ENCODE results near the gene RAPGEF4. TPM values are rescaled to one million over a fixed set of nuclear protein-coding genes. Genes with fewer than 3 reads are reported as not detected.
A peak's percentile ranks its signal among the peaks of the same experiment; 100 is the strongest.

RAPGEF4 gene
- total and polyA plus RNA-seq, 8 donors = 3.6 to 23.7 (median 9.8) TPM; not detected in 1

GRCh38 chr2:173094731-173095130 is 359.1 kb downstream of the RAPGEF4 start:
- Histone ChIP-seq H3K4me1 (peaks cover 0 to 48% (median 17%) of the 10 kb centered on the region in 4 donors), H3K36me3 (peaks cover 0 to 14% (median 7%) of the 10 kb centered on the region in 4 donors), H3K27ac (no peak overlapping the region), H3K27me3 (no peaks in the 10 kb centered on the region), H3K4me3 (no peak overlapping the region), H3K9me3 (no peaks in the 10 kb centered on the region)
- TF ChIP-seq POLR2A (IDR thresholded peaks at IDR 0.05) (no peak), CTCF (IDR thresholded peaks at IDR 0.05) (no peak), EP300 (IDR thresholded peaks at IDR 0.05) (no peak), POLR2AphosphoS5 (IDR thresholded peaks at IDR 0.05) (no peak)
- no peak for DNase-seq
- WGBS, 5 donors = 71 to 93% (median 87%) methylated on average over 1 of the region's 1 CpG
- intact Hi-C loops (cut with DNase I; ENCODE audit: low total_unique reads) = no loop called here

DNA sequence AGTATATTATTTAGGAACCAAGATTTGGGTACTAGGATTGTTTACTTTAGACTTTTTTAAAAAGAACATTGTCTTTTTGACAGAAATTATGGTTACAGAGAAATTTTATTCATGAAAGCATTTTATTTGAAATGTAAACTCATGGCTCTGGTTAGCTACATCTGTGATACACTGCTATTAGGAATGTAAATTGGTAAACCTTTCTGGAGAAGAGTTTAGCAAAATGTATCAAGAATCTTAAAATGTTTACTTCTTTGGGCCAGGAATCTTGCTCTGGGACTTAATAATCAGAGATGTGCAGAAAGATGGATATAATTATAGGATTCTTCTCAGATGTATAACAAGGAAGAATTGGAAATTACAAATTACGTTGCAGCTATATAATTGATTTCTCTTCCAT is 359.7 kb downstream of the RAPGEF4 start:
- 62 to 94% (median 85%) methylated on average over 1 of the region's 1 CpG for WGBS, 5 donors
- intact Hi-C loops (cut with DNase I; ENCODE audit: low total_unique reads) = no loop called here
- H3K4me1 ChIP-seq = peaks cover 0 to 48% (median 16%) of the 10 kb centered on the region in 4 donors
- H3K4me3 ChIP-seq = no peak overlapping the region
- TF ChIP-seq EP300 (IDR thresholded peaks at IDR 0.05) (no peak), POLR2A (IDR thresholded peaks at IDR 0.05) (no peak), POLR2AphosphoS5 (IDR thresholded peaks at IDR 0.05) (no peak), CTCF (IDR thresholded peaks at IDR 0.05) (no peak)
- no peaks in the 10 kb centered on the region for H3K9me3 ChIP-seq
- H3K27me3 ChIP-seq = no peaks in the 10 kb centered on the region
- no peak overlapping the region for H3K27ac ChIP-seq
- H3K36me3 ChIP-seq = peaks cover 0 to 14% (median 7%) of the 10 kb centered on the region in 4 donors
- no peak for DNase-seq

DNA sequence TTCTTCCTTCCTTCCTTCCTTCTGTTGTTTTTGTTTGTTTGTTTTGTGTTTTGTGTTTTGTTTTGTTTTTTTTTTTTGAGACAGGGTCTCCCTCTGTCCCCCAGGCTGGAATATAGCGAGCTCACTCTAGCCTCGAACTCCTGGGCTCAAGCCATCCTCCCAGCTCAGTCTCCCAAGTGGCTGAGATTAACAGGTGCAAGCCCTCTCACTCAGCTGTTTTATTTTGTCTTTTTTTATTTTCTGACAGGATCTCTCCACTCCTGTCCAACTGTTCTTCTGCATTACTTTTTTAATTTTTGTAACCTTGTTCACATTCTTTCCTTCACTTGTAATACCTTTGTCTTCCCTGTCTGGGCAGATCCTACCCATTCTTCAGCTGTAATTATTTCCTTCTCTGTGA is 363.6 kb downstream of the RAPGEF4 start:
- H3K9me3 ChIP-seq = no peaks in the 10 kb centered on the region
- 89 to 98% (median 97%) methylated on average over 2 of the region's 2 CpGs for WGBS, 5 donors
- H3K4me3 ChIP-seq = no peak overlapping the region
- H3K36me3 ChIP-seq = peaks cover 0 to 14% (median 4%) of the 10 kb centered on the region in 4 donors
- peaks cover 0 to 44% (median 8%) of the 10 kb centered on the region in 4 donors for H3K4me1 ChIP-seq
- DNase-seq = no peak
- no peak for TF ChIP-seq EP300 (IDR thresholded peaks at IDR 0.05)
- TF ChIP-seq POLR2AphosphoS5 (IDR thresholded peaks at IDR 0.05) = no peak
- intact Hi-C loops (cut with DNase I; ENCODE audit: low total_unique reads) = no loop called here
- no peaks in the 10 kb centered on the region for H3K27me3 ChIP-seq
- no peak overlapping the region for H3K27ac ChIP-seq

- Histone ChIP-seq H3K4me3 (no peak overlapping the region), H3K27me3 (no peaks in the 10 kb centered on the region), H3K4me1 (peaks cover 0 to 39% (median 8%) of the 10 kb centered on the region in 4 donors), H3K9me3 (no peaks in the 10 kb centered on the region), H3K27ac (no peak overlapping the region), H3K36me3 (peaks cover 0 to 14% (median 4%) of the 10 kb centered on the region in 4 donors)
- no peak for DNase-seq
- TF ChIP-seq EP300 (IDR thresholded peaks at IDR 0.05) = no peak
- no peak for TF ChIP-seq POLR2AphosphoS5 (IDR thresholded peaks at IDR 0.05)
- TF ChIP-seq POLR2A (IDR thresholded peaks at IDR 0.05) = no peak
- TF ChIP-seq CTCF (IDR thresholded peaks at IDR 0.05) = no peak
- intact Hi-C loops (cut with DNase I; ENCODE audit: low total_unique reads) = no loop called here
- WGBS, 5 donors = 89 to 96% (median 95%) methylated on average over 2 of the region's 2 CpGs
Measured at GRCh38 chr2:173099804-173100203, 364.2 kb downstream of the RAPGEF4 start.

GRCh38 chr2:173101687-173102086 is 366.0 kb downstream of the RAPGEF4 start:
- H3K9me3 ChIP-seq = no peaks in the 10 kb centered on the region
- intact Hi-C loops (cut with DNase I; ENCODE audit: low total_unique reads) = no loop called here
- H3K27me3 ChIP-seq = no peaks in the 10 kb centered on the region
- H3K27ac ChIP-seq = no peak overlapping the region
- H3K4me3 ChIP-seq = no peak overlapping the region
- TF ChIP-seq CTCF (IDR thresholded peaks at IDR 0.05) (no peak), POLR2AphosphoS5 (IDR thresholded peaks at IDR 0.05) (peak in 2 of 3 donors; percentile 20 to 38), EP300 (IDR thresholded peaks at IDR 0.05) (no peak), POLR2A (IDR thresholded peaks at IDR 0.05) (no peak)
- peaks cover 0 to 39% (median 8%) of the 10 kb centered on the region in 4 donors for H3K4me1 ChIP-seq
- peaks cover 0 to 8% (median 2%) of the 10 kb centered on the region in 4 donors for H3K36me3 ChIP-seq
- 69 to 85% (median 79%) methylated on average over 3 of the region's 3 CpGs for WGBS, 5 donors
- no peak for DNase-seq

All from stomach (tissue), 9 donors.